Esophagus squamous epithelium (tissue), 4 donors: ENCODE results near the gene TALDO1.

Experiments
- POLR2A ChIP-seq, 4 donors: fragments of 450-650 bp; IDR thresholded peaks; one replicate each; pipeline ENCODE4 v1.6.1; 2017; ENCODE audit warnings: antibody characterized with exemption in 4 of 4, mild to moderate bottlenecking in 4 of 4, moderate library complexity in 3 of 4
- TF ChIP-seq, protein P1 (sequence below), 6 experiments: fragments of 450-650 bp in 4 of 6; fragments of 200-600 bp in 2 of 6; sonication (generic) in 2 of 6; IDR thresholded peaks; one replicate each; pipeline ENCODE4 v1.5.1; 2016 to 2019; ENCODE audit warnings: antibody characterized with exemption in 6 of 6, mild to moderate bottlenecking in 4 of 6, moderate library complexity in 4 of 6

GRCh38 chr11:729492-730074, 17.7 kb upstream of the TALDO1 start:
- TF ChIP-seq POLR2A (IDR thresholded peaks at IDR 0.05) = no peak
- TF ChIP-seq, protein P1, sequence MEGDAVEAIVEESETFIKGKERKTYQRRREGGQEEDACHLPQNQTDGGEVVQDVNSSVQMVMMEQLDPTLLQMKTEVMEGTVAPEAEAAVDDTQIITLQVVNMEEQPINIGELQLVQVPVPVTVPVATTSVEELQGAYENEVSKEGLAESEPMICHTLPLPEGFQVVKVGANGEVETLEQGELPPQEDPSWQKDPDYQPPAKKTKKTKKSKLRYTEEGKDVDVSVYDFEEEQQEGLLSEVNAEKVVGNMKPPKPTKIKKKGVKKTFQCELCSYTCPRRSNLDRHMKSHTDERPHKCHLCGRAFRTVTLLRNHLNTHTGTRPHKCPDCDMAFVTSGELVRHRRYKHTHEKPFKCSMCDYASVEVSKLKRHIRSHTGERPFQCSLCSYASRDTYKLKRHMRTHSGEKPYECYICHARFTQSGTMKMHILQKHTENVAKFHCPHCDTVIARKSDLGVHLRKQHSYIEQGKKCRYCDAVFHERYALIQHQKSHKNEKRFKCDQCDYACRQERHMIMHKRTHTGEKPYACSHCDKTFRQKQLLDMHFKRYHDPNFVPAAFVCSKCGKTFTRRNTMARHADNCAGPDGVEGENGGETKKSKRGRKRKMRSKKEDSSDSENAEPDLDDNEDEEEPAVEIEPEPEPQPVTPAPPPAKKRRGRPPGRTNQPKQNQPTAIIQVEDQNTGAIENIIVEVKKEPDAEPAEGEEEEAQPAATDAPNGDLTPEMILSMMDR (IDR thresholded peaks at IDR 0.05) = no peak
